AG09309 (cell line): ENCODE results near the gene OR2L13.

ENCODE experiments used
- DNase-seq: peaks from one replicate; pipeline ENCODE4 v3.0.0-alpha.2; 2010; ENCODE audit warnings: low read depth
- H3K4me3 ChIP-seq: 2 replicates; pipeline ENCODE4 v1.5.1; 2011; ENCODE audit warnings: mild to moderate bottlenecking, low read depth, low read length, moderate library complexity; ENCODE audit not compliant: control insufficient read depth
- TF ChIP-seq, protein P1 (sequence below): IDR thresholded peaks from 2 replicates; pipeline ENCODE4 v1.5.1; 2011; ENCODE audit warnings: mild to moderate bottlenecking, low read depth, low read length, inconsistent platforms; ENCODE audit not compliant: insufficient read depth, control insufficient read depth; ENCODE audit errors: missing control alignments

OR2L13 gene, protein sequence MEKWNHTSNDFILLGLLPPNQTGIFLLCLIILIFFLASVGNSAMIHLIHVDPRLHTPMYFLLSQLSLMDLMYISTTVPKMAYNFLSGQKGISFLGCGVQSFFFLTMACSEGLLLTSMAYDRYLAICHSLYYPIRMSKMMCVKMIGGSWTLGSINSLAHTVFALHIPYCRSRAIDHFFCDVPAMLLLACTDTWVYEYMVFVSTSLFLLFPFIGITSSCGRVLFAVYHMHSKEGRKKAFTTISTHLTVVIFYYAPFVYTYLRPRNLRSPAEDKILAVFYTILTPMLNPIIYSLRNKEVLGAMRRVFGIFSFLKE

DNA sequence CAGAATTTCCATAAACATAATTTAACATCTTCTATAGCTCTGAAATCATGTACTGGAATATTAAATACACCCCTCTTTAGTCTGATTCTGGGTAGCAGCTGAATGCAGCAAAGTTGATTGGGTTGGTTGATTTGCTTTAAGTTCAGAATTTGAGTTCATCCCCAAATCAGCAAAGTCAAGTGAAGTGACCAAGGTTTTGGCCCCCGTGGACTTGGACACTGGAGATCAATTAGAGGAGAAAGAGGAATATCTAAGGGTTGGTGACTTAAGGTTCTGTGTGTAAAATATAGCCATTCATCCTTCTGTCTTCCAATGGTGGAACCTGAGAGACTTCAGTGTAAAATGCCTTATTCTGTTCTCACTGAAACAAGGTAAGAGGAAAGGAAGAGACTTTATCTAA, at the start of gene OR2L13:
TSS of gene OR2L13 (plus strand) at position 301 of the 400 bp plus-strand sequence. CDS start 4,192 bp downstream, outside the sequence.
- no peak for DNase-seq
- no peak within 1 kb of the TSS for H3K4me3 ChIP-seq
- TF ChIP-seq, protein P1, sequence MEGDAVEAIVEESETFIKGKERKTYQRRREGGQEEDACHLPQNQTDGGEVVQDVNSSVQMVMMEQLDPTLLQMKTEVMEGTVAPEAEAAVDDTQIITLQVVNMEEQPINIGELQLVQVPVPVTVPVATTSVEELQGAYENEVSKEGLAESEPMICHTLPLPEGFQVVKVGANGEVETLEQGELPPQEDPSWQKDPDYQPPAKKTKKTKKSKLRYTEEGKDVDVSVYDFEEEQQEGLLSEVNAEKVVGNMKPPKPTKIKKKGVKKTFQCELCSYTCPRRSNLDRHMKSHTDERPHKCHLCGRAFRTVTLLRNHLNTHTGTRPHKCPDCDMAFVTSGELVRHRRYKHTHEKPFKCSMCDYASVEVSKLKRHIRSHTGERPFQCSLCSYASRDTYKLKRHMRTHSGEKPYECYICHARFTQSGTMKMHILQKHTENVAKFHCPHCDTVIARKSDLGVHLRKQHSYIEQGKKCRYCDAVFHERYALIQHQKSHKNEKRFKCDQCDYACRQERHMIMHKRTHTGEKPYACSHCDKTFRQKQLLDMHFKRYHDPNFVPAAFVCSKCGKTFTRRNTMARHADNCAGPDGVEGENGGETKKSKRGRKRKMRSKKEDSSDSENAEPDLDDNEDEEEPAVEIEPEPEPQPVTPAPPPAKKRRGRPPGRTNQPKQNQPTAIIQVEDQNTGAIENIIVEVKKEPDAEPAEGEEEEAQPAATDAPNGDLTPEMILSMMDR: no peak

DNA sequence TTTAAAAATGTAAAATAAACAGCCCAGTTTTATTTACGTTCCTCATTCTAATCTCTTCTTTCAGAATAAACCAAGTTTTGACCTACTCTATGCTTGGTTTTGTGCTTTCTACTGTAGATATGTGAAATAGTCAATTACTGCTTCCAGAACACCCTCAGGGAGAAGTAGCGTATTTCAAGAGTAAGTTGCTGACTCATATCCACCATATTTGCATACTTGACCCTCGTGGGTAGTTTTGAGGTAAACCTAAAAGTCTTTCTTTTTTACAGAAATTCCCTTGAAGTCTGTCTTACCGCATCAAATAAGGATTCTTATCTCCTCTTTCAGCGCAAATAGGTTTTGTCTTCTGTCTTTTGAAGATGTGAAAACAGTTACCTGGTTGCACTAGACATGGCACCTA, 49.8 kb upstream of the OR2L13 start:
- no peak overlapping the region for H3K4me3 ChIP-seq
- TF ChIP-seq, protein P1: no peak
- DNase-seq: no peak

DNA sequence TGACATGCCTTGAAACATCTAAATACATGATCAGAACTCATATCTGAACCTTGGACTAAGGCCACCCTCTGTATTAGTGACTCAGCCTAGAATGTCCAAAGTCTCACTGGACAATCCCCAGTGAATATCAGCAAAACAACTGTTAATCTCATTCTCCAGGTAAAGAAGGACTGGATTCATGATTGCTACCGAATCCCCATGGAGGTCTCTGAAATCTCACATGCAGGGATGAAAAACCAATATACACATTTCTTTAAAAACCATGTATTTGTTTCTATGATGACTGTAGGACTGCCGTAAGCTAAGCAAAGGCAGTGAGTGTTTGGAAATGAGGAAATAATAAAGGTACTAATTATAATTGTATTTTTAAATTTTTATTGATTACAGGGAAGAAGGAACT, 48.4 kb upstream of the OR2L13 start, which contains the start of gene OR2L3:
TSS of gene OR2L3 (plus strand) at position 301 of the 400 bp plus-strand sequence. CDS start 13,846 bp downstream, outside the sequence.
- TF ChIP-seq, protein P1: no peak
- H3K4me3 ChIP-seq: no peak within 1 kb of the TSS
- DNase-seq: no peak

DNA sequence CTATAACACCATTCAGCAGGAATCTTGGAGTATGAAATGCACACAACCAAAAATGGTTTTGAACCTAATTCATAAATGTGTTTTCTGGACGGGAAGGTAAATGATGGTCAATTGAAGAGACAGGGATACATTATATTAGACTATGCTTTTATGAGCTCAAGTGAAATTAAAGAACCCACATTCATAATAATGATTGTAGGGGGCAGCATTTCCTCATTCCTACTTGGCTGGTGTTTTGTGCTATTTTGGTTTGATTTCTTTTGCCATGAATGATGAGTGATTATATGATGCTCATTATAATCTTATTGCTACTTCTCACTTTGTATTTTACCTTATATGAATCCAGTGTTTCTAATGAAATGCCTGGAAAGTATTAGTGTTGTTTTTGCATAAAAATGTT, 48.0 kb upstream of the OR2L13 start:
- TF ChIP-seq, protein P1: no peak
- no peak overlapping the region for H3K4me3 ChIP-seq
- DNase-seq: no peak

DNA sequence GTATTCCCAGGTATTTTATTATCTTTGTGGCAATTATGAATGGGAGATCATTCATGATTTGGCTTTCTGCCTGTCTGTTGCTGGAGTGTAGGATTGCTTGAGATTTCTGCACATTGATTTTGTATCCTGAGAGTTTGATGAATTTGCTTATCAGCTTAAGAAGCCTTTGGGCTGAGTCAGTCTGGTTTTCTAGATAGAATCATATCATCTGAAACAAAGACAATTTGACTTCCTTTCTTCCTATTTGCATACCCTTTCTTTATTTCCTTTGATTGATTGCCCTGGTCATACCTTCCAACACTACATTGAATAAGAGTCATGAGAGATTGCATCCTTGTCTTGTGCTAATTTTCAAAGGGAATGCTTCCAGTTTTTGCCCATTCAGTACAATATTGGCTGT, 40.3 kb upstream of the OR2L13 start:
- DNase-seq: no peak
- H3K4me3 ChIP-seq: no peak overlapping the region
- TF ChIP-seq, protein P1: no peak

DNA sequence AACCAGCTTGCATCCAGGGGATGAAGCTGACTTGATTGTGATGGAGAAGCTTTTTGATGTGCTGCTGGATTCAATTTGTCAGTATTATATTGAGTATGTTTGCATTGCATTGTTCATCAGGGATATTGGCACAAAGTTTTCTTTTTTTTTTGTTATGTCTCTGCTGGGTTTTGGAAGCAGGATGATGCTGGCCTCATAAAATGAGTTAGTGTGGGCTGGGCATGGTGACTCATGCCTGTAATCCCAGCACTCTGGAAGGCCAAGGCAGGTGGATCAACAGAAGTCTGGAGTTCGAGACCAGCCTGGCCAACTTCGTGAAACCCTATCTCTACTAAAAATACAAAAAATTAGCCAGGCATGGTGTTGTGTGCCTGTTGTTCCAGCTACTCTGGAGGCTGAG, 39.7 kb upstream of the OR2L13 start:
- H3K4me3 ChIP-seq: no peak overlapping the region
- DNase-seq: no peak
- TF ChIP-seq, protein P1: no peak
